Measurements from ENCODE around the gene SKI.

Gene SKI

GRCh38 chr1:2182376-2182775 is 45.7 kb upstream of the SKI start:
- no peak overlapping the region for H3K4me3 ChIP-seq (ENCODE audit: control insufficient read depth, low read depth, low read length)
- TF ChIP-seq CTCF (IDR thresholded peaks at IDR 0.05; ENCODE audit: control insufficient read depth, insufficient read depth, low read depth, low read length, missing control alignments): no peak
- DNase-seq (ENCODE audit: low read depth): no peak

- no peak for TF ChIP-seq CTCF (IDR thresholded peaks at IDR 0.05; ENCODE audit: control insufficient read depth, insufficient read depth, low read depth, low read length, missing control alignments)
- DNase-seq (ENCODE audit: low read depth): no peak
- no peak overlapping the region for H3K4me3 ChIP-seq (ENCODE audit: control insufficient read depth, low read depth, low read length)
These were observed 44.2 kb upstream of the SKI start for GRCh38 chr1:2183937-2184334.

GRCh38 chr1:2184531-2184930 is 43.6 kb upstream of the SKI start:
- no peak for TF ChIP-seq CTCF (IDR thresholded peaks at IDR 0.05; ENCODE audit: control insufficient read depth, insufficient read depth, low read depth, low read length, missing control alignments)
- DNase-seq (ENCODE audit: low read depth): no peak
- H3K4me3 ChIP-seq (ENCODE audit: control insufficient read depth, low read depth, low read length): no peak overlapping the region

- no peak for DNase-seq (ENCODE audit: low read depth)
- no peak overlapping the region for H3K4me3 ChIP-seq (ENCODE audit: control insufficient read depth, low read depth, low read length)
- TF ChIP-seq CTCF (IDR thresholded peaks at IDR 0.05; ENCODE audit: control insufficient read depth, insufficient read depth, low read depth, low read length, missing control alignments): no peak
These were observed 43.2 kb upstream of the SKI start for GRCh38 chr1:2184934-2185333.

- H3K4me3 ChIP-seq (ENCODE audit: control insufficient read depth, low read depth, low read length): no peak overlapping the region
- no peak for TF ChIP-seq CTCF (IDR thresholded peaks at IDR 0.05; ENCODE audit: control insufficient read depth, insufficient read depth, low read depth, low read length, missing control alignments)
- no peak for DNase-seq (ENCODE audit: low read depth)
These were observed 42.0 kb upstream of the SKI start for GRCh38 chr1:2185880-2186855.

- no peak for DNase-seq (ENCODE audit: low read depth)
- no peak for TF ChIP-seq CTCF (IDR thresholded peaks at IDR 0.05; ENCODE audit: control insufficient read depth, insufficient read depth, low read depth, low read length, missing control alignments)
- no peak overlapping the region for H3K4me3 ChIP-seq (ENCODE audit: control insufficient read depth, low read depth, low read length)
These were observed 41.2 kb upstream of the SKI start for GRCh38 chr1:2186901-2187300.

Data from AG09309 (cell line).